Measurements from ENCODE around the gene PDXK.

DNA sequence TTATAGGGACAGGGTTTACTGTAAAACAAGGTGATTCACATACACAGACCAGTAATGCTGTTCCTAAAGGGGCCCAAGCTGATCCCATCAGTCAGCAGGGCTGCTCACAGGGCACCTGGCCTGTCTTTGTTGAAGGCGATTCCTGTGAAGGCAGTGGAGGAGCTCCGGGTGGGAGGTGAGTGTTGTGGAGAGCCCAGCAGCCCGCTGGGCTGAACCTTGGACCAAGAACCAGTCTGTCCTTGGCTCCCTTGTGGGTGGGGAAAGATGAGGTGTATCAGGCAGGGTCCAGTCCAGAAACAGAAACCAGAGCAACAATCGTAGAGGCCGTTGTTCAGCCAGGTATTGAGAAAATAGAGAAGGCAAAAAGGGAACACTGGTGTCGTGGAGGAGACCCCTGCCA, 12.5 kb downstream of the PDXK start:
- TF ChIP-seq, protein P1, sequence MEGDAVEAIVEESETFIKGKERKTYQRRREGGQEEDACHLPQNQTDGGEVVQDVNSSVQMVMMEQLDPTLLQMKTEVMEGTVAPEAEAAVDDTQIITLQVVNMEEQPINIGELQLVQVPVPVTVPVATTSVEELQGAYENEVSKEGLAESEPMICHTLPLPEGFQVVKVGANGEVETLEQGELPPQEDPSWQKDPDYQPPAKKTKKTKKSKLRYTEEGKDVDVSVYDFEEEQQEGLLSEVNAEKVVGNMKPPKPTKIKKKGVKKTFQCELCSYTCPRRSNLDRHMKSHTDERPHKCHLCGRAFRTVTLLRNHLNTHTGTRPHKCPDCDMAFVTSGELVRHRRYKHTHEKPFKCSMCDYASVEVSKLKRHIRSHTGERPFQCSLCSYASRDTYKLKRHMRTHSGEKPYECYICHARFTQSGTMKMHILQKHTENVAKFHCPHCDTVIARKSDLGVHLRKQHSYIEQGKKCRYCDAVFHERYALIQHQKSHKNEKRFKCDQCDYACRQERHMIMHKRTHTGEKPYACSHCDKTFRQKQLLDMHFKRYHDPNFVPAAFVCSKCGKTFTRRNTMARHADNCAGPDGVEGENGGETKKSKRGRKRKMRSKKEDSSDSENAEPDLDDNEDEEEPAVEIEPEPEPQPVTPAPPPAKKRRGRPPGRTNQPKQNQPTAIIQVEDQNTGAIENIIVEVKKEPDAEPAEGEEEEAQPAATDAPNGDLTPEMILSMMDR (conservative IDR thresholded peaks at IDR 0.05 in 1 of 2, IDR thresholded peaks at IDR 0.05 in 1 of 2; ENCODE audit: extremely low read depth in 1 of 2, insufficient read depth in 1 of 2, low read depth in 1 of 2, low read length in 2 of 2), result no peak
- TF ChIP-seq EZH2 (IDR thresholded peaks at IDR 0.05; ENCODE audit: borderline replicate concordance, low read length), result no peak

Data from mammary epithelial cell (primary cell).